Duodenal mucosa (tissue), 2 donors: ENCODE results near the gene FAM219A.
"Not testable (repeated sequence)": the region's sequence is repeated elsewhere in the genome, so short reads cannot be mapped to it uniquely, and the experiment has no call there.

Source experiments
- H3K27ac ChIP-seq: one replicate; pipeline ENCODE4 v1.7.0; 2013; ENCODE audit warnings: low read depth, low read length
- H3K27me3 ChIP-seq, 2 donors: one replicate each; pipeline ENCODE4 v1.7.0; 2013; ENCODE audit warnings: low read length in 2 of 2, control low read depth in 1 of 2; ENCODE audit not compliant: insufficient read depth in 2 of 2, control insufficient read depth in 1 of 2
- H3K36me3 ChIP-seq, 2 donors: one replicate each; pipeline ENCODE4 v1.7.0; 2013; ENCODE audit warnings: low read length in 2 of 2, control low read depth in 1 of 2; ENCODE audit not compliant: insufficient read depth in 2 of 2, control insufficient read depth in 1 of 2
- H3K4me1 ChIP-seq, 2 donors: one replicate each; pipeline ENCODE4 v1.7.0; 2013; ENCODE audit warnings: low read length in 2 of 2, control low read depth in 1 of 2; ENCODE audit not compliant: insufficient read depth in 2 of 2, control insufficient read depth in 1 of 2
- H3K4me3 ChIP-seq, 2 donors: one replicate each; pipeline ENCODE4 v1.7.0; 2013; ENCODE audit warnings: low read length in 2 of 2, low read depth in 1 of 2
- H3K9ac ChIP-seq, 2 donors: one replicate each; pipeline ENCODE4 v1.7.0; 2013; ENCODE audit warnings: low read length in 2 of 2, low read depth in 1 of 2
- H3K9me3 ChIP-seq, 2 donors: one replicate each; pipeline ENCODE4 v1.7.0; 2013; ENCODE audit warnings: low read length in 2 of 2, control low read depth in 1 of 2; ENCODE audit not compliant: control insufficient read depth in 1 of 2

FAM219A gene

DNA sequence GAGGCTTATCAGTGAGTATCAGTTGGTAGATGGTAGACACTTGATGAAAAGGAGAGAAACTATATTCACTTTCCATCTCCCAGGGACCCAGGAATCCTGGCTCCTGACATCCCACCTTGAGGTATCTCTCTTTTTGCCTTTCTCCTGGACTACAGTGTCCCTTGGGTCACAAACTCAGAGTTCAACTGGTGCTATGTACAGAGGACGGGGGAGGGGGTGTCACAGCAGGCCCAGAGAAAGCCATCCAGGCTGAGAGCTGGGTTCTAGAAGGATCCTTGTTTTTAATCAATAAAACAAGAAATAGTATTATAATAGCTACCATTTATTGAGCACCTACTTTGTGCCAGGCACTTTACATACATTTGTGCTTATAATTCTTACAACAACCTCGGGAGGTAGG, 92.0 kb downstream of the FAM219A start:
- H3K4me3 ChIP-seq: no peak overlapping the region
- H3K27me3 ChIP-seq: no peaks in the 10 kb centered on the region
- H3K27ac ChIP-seq: no peak overlapping the region
- H3K36me3 ChIP-seq: peaks cover 19 to 28% of the 10 kb centered on the region in 2 donors
- H3K9ac ChIP-seq: no peak overlapping the region
- no peaks in the 10 kb centered on the region for H3K4me1 ChIP-seq
- H3K9me3 ChIP-seq: no peaks in the 10 kb centered on the region

DNA sequence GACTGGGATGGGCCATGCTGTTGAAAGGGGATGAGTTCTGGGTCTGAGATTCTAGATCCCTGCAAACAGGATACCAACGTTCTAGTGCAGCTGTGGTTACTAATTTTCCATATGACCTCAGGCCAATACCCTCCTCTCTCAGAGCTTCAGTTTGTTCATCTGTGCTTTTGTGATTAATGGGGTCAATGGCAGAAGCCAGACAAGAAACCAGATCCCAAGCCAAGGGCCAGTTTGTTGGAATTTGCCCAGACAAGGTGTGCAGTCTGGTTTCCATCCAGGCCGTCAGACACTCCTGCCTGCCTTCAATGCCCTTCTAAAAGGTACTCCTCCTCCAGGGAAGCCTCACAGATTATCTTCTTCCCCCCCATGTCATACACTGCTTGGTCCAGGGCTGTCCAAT, 93.1 kb downstream of the FAM219A start:
- peaks cover 12 to 17% of the 10 kb centered on the region in 2 donors for H3K36me3 ChIP-seq
- H3K9ac ChIP-seq: no peak overlapping the region
- H3K9me3 ChIP-seq: no peaks in the 10 kb centered on the region
- no peaks in the 10 kb centered on the region for H3K4me1 ChIP-seq
- no peak overlapping the region for H3K27ac ChIP-seq
- no peaks in the 10 kb centered on the region for H3K27me3 ChIP-seq
- no peak overlapping the region for H3K4me3 ChIP-seq

DNA sequence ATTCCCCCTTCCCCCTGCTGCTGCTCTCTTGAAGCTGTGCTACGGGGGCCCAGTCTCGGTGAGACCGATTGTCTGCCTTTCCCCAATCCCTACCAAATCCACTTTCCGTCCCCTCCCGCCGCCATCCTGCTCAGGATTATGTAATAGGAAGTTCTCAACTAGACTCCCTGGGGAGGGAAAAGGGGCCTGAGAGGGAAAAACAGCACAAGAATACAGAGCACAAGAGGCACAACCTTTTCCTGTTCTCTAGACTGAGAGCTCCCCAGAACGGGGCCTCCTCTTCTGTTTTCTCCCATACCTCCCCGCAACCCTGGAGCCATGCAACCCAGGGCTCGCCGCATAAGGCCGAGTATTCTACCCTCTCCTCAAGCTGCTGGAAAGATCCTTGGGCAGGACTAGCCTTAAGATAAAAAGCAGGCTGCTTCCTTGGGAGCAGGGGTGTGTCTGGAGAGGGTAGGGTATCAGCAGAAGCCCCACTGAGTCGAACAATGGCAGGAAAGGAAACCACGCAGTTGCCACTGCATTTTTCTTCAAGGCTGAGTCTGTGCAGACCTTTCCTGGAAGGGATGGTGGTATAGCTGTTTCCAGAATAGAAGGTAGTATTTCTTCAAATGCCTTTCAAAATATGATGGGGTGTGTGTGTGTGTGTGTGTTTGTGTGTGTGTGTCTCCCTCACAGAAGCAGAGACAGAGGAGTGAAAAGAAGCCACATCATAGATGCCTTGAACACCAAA, 94.6 kb downstream of the FAM219A start:
- H3K9me3 ChIP-seq: no peaks in the 10 kb centered on the region
- no peak overlapping the region for H3K27ac ChIP-seq
- no peaks in the 10 kb centered on the region for H3K4me1 ChIP-seq
- H3K36me3 ChIP-seq: peaks cover 3 to 8% of the 10 kb centered on the region in 2 donors
- H3K27me3 ChIP-seq: no peaks in the 10 kb centered on the region
- H3K9ac ChIP-seq: no peak overlapping the region
- H3K4me3 ChIP-seq: no peak overlapping the region

DNA sequence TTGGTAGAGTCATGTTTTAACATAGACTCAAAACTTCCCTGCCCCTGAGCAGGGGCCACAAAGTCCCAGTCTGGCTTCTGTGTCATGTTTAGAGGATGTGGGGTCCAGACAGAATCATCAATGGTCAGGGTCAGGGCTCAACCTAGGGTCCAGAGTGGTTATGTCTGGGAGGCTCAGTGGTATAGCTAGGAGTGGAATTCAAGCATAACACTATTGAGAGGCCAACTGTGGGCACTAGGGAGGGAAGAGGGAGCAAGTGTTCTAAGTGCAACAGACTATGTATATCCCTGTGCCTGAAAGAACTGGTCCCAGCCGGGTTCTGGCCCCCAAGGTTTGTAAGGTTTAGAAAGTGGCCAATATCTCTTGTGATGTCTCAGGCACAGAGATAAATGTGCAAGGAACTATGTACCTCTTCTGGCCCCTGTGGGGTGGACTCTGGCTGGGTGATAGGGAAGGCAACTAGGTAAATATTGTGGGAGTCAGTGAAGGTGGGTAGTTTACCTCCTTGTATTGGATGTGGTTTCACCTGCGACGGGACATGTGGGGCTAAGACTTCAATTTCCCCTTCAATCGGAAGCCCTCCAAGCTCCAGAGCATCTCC, 95.7 kb downstream of the FAM219A start:
- Histone ChIP-seq H3K27me3 (no peaks in the 10 kb centered on the region), H3K9ac (no peak overlapping the region), H3K4me1 (no peaks in the 10 kb centered on the region), H3K4me3 (no peak overlapping the region), H3K27ac (no peak overlapping the region), H3K36me3 (peaks cover 1 to 4% of the 10 kb centered on the region in 2 donors), H3K9me3 (no peaks in the 10 kb centered on the region)

DNA sequence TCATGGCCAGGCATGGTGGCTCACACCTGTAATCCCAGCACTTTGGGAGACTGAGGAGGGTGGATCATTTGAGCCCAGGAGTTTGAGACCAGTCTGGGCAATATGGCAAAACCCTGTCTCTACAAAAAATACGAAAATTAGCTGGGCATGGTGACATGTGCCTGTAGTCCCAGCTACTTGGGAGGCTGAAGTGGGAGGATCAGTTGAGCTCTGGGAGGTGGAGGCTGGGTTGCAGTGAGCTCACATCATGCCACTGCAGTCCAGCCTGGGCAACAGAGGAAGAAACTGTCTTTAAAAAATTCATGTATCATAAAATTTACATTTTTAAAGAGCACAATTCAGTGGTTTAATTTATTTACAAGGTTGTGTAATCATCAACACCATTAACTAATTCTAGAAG, 105.4 kb downstream of the FAM219A start:
- not testable (repeated sequence) for H3K9me3 ChIP-seq, H3K9ac ChIP-seq, H3K36me3 ChIP-seq, H3K4me1 ChIP-seq, H3K27ac ChIP-seq, H3K27me3 ChIP-seq, H3K4me3 ChIP-seq

DNA sequence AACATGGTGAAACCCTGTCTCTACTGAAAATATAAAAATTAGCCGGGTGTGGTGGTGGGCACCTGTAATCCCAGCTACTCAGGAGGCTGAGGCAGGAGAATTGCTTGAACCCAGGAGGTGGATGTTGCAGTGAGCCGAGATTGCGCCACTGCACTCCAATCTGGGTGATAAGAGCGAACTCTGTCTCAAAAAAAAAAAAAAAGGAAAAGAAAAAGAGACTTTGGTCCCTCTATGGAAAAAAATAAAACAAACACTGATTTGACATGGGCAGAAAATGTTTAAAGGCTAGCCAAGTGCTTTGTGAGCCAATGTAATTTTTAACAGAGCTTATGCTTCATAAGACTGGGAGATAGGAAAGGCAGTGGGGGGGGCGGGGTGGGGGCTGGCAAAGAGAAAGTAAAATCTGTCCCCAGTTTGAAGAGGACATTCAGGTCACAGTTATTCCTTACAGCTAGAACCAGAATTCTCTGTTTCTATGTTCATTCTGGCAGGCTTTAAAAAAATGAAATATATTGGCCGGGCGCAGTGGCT, 106.2 kb downstream of the FAM219A start:
- H3K27ac ChIP-seq: peak overlapping the region; percentile 70
- not testable (repeated sequence) for H3K9me3 ChIP-seq, H3K4me1 ChIP-seq, H3K27me3 ChIP-seq, H3K9ac ChIP-seq, H3K36me3 ChIP-seq
- peak overlapping the region in 1 of 2 donors; percentile 26 for H3K4me3 ChIP-seq

DNA sequence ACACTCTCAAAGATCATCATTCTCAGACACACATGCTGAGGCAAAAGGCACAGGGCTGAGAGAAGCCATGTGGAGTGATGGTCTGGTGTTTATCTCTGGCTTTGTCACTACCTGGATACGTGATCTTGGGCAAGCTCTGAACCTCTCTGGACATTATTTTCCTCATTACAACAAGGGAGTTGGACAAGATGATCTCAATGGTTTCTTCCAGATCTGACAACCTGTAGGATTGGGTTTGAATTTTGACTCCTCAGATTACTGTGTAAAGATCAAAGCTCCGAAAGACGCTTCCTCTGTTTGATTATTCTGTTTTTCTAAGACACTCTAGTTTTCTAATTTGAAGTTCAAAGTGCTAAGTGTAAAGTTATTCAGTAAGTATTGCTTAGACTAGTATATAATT, 109.0 kb downstream of the FAM219A start:
- Histone ChIP-seq H3K36me3 (no peaks in the 10 kb centered on the region), H3K27me3 (no peaks in the 10 kb centered on the region), H3K9ac (no peak overlapping the region), H3K9me3 (no peaks in the 10 kb centered on the region), H3K4me1 (peaks cover 7 to 13% of the 10 kb centered on the region in 2 donors), H3K4me3 (no peak overlapping the region), H3K27ac (no peak overlapping the region)
